HCT116 (cell line): ENCODE results near the gene DCP1A. TPM values are rescaled to one million over a fixed set of nuclear protein-coding genes. Genes with fewer than 3 reads are reported as not detected.
"Not testable (repeated sequence)": the region's sequence is repeated elsewhere in the genome, so short reads cannot be mapped to it uniquely, and the experiment has no call there.

Source experiments
- ATAC-seq: fragments of 200-7000 bp; cut with Tn5 transposase; 2 replicates; pipeline ENCODE4 v1.9.1; 2020; ENCODE audit warnings: mild to moderate bottlenecking, moderate library complexity
- BruUV-seq: library from RNA; stranded (reverse); fragments of 400-500 nt; replicated peaks from 2 replicates; lab custom pipeline; 2021; lab: Mats Ljungman, UMichigan
- CTCF ChIA-PET: fragments of 300-600 bp; sonication (Branson Sonifier 250); formaldehyde crosslinking; loops from one replicate; lab custom pipeline; 2021; ENCODE audit warnings: antibody characterized with exemption; lab: Charles Lee
- POLR2A ChIA-PET: fragments of 300-600, 350-600 bp; sonication (Branson Sonifier 250); formaldehyde crosslinking; loops from one replicate; lab custom pipeline; 2021; ENCODE audit warnings: antibody characterized with exemption; lab: Charles Lee
- RAD21 ChIA-PET, 2 experiments: fragments of 300-600 bp; sonication (Branson Sonifier 250); formaldehyde crosslinking; loops; one replicate each; lab custom pipeline; 2023; ENCODE audit warnings: low total read pairs in 2 of 2; ENCODE audit not compliant: uncharacterized antibody in 2 of 2, unreplicated experiment in 2 of 2, low non-redundant PET in 1 of 2; lab: Charles Lee
- DNase-seq: peaks from one replicate; pipeline ENCODE4 v3.0.0-alpha.2; 2010; ENCODE audit warnings: low read depth, low spot score
- H2AFZ ChIP-seq: fragments of 200-600 bp; shearing (Covaris generic), sonication (generic); 2 replicates; pipeline ENCODE4 v1.6.1; 2017; ENCODE audit warnings: low read depth, mixed run types, mixed read lengths, antibody characterized with exemption, low read length; ENCODE audit not compliant: poor library complexity, severe bottlenecking
- H3K27ac ChIP-seq: 2 replicates; pipeline ENCODE4 v1.5.1; 2012; ENCODE audit warnings: low read depth, low read length
- H3K27me3 ChIP-seq: fragments of 200-600 bp; sonication (generic); 2 replicates; pipeline ENCODE4 v1.6.1; 2016; ENCODE audit warnings: mixed run types, low read length, mixed read lengths; ENCODE audit not compliant: insufficient read depth
- H3K36me3 ChIP-seq, 2 experiments: fragments of 200-500 bp in 1 of 2; fragments of 200-600 bp in 1 of 2; sonication (Bioruptor generic) in 1 of 2; sonication (generic) in 1 of 2; 2 replicates each; pipeline versions ENCODE4 v1.5.1 to v1.6.1; 2014 to 2016; ENCODE audit warnings: low read length in 2 of 2, inconsistent platforms in 1 of 2, mixed read lengths in 1 of 2, mixed run types in 1 of 2; ENCODE audit not compliant: insufficient read depth in 2 of 2, control insufficient read depth in 1 of 2
- H3K4me1 ChIP-seq, 2 experiments: fragments of 200-600 bp in 1 of 2; sonication (generic) in 1 of 2; 2 replicates each; pipeline versions ENCODE4 v1.5.1 to v1.6.1; 2012 to 2017; ENCODE audit warnings: low read length in 2 of 2, inconsistent platforms in 1 of 2, mild to moderate bottlenecking in 1 of 2, mixed read lengths in 1 of 2, mixed run types in 1 of 2, moderate library complexity in 1 of 2; ENCODE audit not compliant: insufficient read depth in 2 of 2, control insufficient read depth in 1 of 2
- H3K4me2 ChIP-seq: fragments of 200-600 bp; sonication (generic); 2 replicates; pipeline ENCODE4 v1.6.1; 2017; ENCODE audit warnings: mixed run types, low read length, mixed read lengths
- H3K4me3 ChIP-seq, 2 experiments: fragments of 200-600 bp in 1 of 2; sonication (generic) in 1 of 2; replicated peaks in 1 of 2; 2 replicates each; pipeline ENCODE4 v1.5.1; 2011 to 2016; ENCODE audit warnings: low read length in 2 of 2, control low read depth in 1 of 2, low read depth in 1 of 2, mild to moderate bottlenecking in 1 of 2, mixed read lengths in 1 of 2, mixed run types in 1 of 2
- H3K79me2 ChIP-seq: fragments of 200-600 bp; sonication (generic); 2 replicates; pipeline ENCODE4 v1.6.1; 2017; ENCODE audit warnings: mild to moderate bottlenecking, mixed run types, low read length, moderate library complexity, mixed read lengths; ENCODE audit not compliant: insufficient read depth
- H3K9ac ChIP-seq: fragments of 200-600 bp; sonication (generic); 2 replicates; pipeline ENCODE4 v1.6.1; 2016; ENCODE audit warnings: low read length, mixed read lengths
- H3K9me2 ChIP-seq: fragments of 200-600 bp; sonication (generic), shearing (Covaris generic); 2 replicates; pipeline ENCODE4 v1.6.1; 2017; ENCODE audit warnings: mixed run types, mild to moderate bottlenecking, moderate library complexity; ENCODE audit not compliant: insufficient read depth
- H3K9me3 ChIP-seq, 2 experiments: fragments of 200-500 bp in 1 of 2; fragments of 200-600 bp in 1 of 2; sonication (Bioruptor generic) in 1 of 2; sonication (generic) in 1 of 2; 2 replicates each; pipeline ENCODE4 v1.6.1; 2014 to 2017; ENCODE audit warnings: low read length in 2 of 2, mixed read lengths in 2 of 2, inconsistent platforms in 1 of 2, low read depth in 1 of 2, mild to moderate bottlenecking in 1 of 2, mixed run types in 1 of 2, moderate library complexity in 1 of 2; ENCODE audit not compliant: control insufficient read depth in 1 of 2, insufficient read depth in 1 of 2
- H4K20me1 ChIP-seq: fragments of 200-600 bp; sonication (generic), shearing (Covaris generic); 2 replicates; pipeline ENCODE4 v1.6.1; 2017; ENCODE audit warnings: mixed run types, mild to moderate bottlenecking, moderate library complexity; ENCODE audit not compliant: insufficient read depth
- FOSL1 ChIP-seq: IDR thresholded peaks from 2 replicates; pipeline ENCODE4 v1.6.1; 2012; ENCODE audit warnings: low read depth
- POLR2AphosphoS5 ChIP-seq: IDR thresholded peaks from 2 replicates; pipeline ENCODE4 v1.6.1; 2011; ENCODE audit warnings: mild to moderate bottlenecking, low read depth, low read length, moderate library complexity
- RAD21 ChIP-seq: IDR thresholded peaks from 2 replicates; pipeline ENCODE4 v1.6.1; 2012; ENCODE audit warnings: low read depth, mild to moderate bottlenecking
- SRF ChIP-seq: IDR thresholded peaks from 2 replicates; pipeline ENCODE4 v1.6.1; 2012; ENCODE audit warnings: low read depth
- intact Hi-C: fragments of 100-400 bp; cut with micrococcal nuclease; formaldehyde crosslinking; loops from 2 replicates; pipeline ENCODE4 v1.10.0; 2022
- total RNA-seq: library from RNA; stranded (reverse); gene quantifications from one replicate; pipeline ENCODE4 v1.2.1, GENCODE V29; 2021; ENCODE audit not compliant: unreplicated experiment
- TF ChIP-seq, protein P1 (sequence below), 3 experiments: fragments of 200-600 bp in 1 of 3; sonication (generic) in 1 of 3; IDR thresholded peaks in 2 of 3; conservative IDR thresholded peaks in 1 of 3; 2 replicates each; pipeline ENCODE4 v1.5.1; 2012 to 2017; ENCODE audit warnings: low read depth in 2 of 3, low read length in 2 of 3, antibody characterized with exemption in 1 of 3, borderline replicate concordance in 1 of 3, control low read depth in 1 of 3, mild to moderate bottlenecking in 1 of 3, mixed read lengths in 1 of 3, mixed run types in 1 of 3, moderate library complexity in 1 of 3; ENCODE audit not compliant: insufficient read depth in 1 of 3

Gene DCP1A
- total RNA-seq, 1 experiment from 2014 or later = 33.2 TPM

DNA sequence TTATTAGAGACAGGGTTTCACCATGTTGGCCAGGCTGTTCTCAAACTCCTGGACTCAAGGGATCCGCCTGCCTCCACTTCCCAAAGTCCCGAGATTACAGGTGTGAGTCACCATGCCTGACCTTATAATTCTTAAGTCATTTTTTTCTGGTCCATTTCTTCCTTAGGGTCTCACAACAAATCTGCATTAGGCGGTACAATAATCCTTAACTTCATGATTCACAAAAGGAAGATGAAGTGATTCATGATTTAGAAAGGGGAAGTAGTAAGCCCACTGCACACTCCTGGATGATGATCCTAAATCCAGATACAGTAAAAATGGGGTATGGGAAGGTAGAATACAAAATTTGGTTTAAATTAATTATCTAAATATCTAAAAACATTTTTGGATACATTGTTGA is 46.5 kb downstream of the DCP1A start (continued):
- TF ChIP-seq, protein P1, sequence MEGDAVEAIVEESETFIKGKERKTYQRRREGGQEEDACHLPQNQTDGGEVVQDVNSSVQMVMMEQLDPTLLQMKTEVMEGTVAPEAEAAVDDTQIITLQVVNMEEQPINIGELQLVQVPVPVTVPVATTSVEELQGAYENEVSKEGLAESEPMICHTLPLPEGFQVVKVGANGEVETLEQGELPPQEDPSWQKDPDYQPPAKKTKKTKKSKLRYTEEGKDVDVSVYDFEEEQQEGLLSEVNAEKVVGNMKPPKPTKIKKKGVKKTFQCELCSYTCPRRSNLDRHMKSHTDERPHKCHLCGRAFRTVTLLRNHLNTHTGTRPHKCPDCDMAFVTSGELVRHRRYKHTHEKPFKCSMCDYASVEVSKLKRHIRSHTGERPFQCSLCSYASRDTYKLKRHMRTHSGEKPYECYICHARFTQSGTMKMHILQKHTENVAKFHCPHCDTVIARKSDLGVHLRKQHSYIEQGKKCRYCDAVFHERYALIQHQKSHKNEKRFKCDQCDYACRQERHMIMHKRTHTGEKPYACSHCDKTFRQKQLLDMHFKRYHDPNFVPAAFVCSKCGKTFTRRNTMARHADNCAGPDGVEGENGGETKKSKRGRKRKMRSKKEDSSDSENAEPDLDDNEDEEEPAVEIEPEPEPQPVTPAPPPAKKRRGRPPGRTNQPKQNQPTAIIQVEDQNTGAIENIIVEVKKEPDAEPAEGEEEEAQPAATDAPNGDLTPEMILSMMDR (IDR thresholded peaks at IDR 0.05 in 2 of 3, conservative IDR thresholded peaks at IDR 0.05 in 1 of 3; ENCODE audit: borderline replicate concordance in 1 of 3, insufficient read depth in 1 of 3, low read depth in 2 of 3, low read length in 2 of 3) = no peak
- TF ChIP-seq SRF = no peak
- TF ChIP-seq FOSL1 = no peak
- no peak for TF ChIP-seq POLR2AphosphoS5

DNA sequence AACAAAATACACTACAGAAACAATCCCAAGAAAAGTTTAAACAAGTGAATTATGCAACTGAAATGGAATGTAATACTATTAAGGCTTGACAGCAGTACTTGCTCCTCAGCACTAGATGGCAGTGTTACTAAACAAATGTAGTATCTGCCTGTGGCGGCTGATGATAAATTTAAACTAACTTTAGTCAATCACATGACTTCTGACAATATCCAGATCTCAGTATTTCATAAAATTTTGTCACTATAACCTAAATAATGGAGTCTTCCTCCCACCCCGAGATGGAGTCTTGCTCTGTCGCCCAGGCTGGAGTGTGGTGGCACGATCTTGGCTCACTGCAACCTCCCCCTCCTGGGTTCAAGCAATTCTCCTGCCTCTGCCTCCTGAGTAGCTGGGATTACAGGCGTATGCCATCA is 47.7 kb downstream of the DCP1A start:
- BruUV-seq, H4K20me1 ChIP-seq, H3K79me2 ChIP-seq, RAD21 ChIA-PET, H3K9me3 ChIP-seq, POLR2A ChIA-PET, H3K4me3 ChIP-seq, H3K27ac ChIP-seq, H2AFZ ChIP-seq, H3K4me1 ChIP-seq, H3K4me2 ChIP-seq, H3K9ac ChIP-seq, H3K27me3 ChIP-seq, H3K9me2 ChIP-seq: not testable (repeated sequence)
- ATAC-seq (peak; percentile 85), DNase-seq (peak; percentile 18)
- H3K36me3 ChIP-seq = peaks cover 13 to 14% of the 10 kb centered on the region in 2 experiments; a peak in 3 of 4 replicates
- intact Hi-C loops = loop anchor here (1.0 to 2.0 kb wide), 2 partner anchors 185 to 411 kb away; no protein-coding TSS in a partner anchor
- TF ChIP-seq RAD21 = peak; percentile 79
- TF ChIP-seq, protein P1 (IDR thresholded peaks at IDR 0.05 in 2 of 3, conservative IDR thresholded peaks at IDR 0.05 in 1 of 3; ENCODE audit: borderline replicate concordance in 1 of 3, insufficient read depth in 1 of 3, low read depth in 2 of 3, low read length in 2 of 3) = peak; percentile 58 to 91 (median 71); a peak in 5 of 6 replicates
- CTCF ChIA-PET = interaction anchor here (0.7 kb wide), 1 partner anchor 10 kb away, joined by 3 read pairs; no protein-coding TSS in a partner anchor
